ELF-1 (cell line): ENCODE results near the gene MTF1.
"Not testable (repeated sequence)": the region's sequence is repeated elsewhere in the genome, so short reads cannot be mapped to it uniquely, and the experiment has no call there.

Experiments used
- DNase-seq: peaks from one replicate; pipeline ENCODE4 v3.0.0-alpha.2; 2016; ENCODE audit warnings: low read depth, low spot score

Gene MTF1

GRCh38 chr1:37859507-37860345 lies at the start of gene MTF1:
MTF1 (minus strand) TSS chr1:37859592; CDS start chr1:37857658, 1,934 bp downstream.
- DNase-seq: peak; percentile 98

- DNase-seq: not testable (repeated sequence)
Observed at GRCh38 chr1:37908531-37908930, 49.1 kb upstream of the MTF1 start.

DNA sequence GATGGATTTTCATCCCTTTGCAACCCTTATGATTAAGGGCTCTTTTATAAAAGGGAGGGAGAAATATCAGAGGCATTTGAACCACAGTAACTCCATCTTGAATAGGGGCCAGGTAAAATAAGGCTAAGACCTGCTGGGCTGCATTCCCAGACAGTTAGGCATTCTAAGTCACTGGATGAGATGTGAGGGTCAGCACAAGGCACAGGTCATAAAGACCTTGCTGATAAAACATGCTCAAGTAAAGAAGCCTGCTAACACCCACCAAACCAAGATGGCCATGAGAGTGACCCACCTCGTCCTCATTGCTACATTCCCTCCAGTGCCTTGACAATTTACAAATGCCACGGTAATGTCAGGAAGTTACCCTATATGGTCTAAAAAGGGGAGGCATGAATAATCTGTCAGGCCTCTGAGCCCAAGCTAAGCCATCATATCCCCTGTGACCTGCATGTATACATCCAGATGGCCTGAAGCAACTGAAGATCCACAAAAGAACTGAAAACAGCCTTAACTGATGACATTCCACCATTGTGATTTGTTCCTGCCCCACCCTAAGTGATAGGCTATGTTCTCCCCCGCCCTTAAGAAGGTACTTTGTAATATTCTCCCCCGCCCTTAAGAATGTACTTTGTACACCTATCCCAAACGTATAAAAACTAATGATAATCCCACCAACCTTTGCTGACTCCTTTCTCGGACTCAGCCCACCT lies 48.2 kb upstream of the MTF1 start:
- not testable (repeated sequence) for DNase-seq

- DNase-seq: not testable (repeated sequence)
Observed at GRCh38 chr1:37906591-37906990, 47.2 kb upstream of the MTF1 start.

DNA sequence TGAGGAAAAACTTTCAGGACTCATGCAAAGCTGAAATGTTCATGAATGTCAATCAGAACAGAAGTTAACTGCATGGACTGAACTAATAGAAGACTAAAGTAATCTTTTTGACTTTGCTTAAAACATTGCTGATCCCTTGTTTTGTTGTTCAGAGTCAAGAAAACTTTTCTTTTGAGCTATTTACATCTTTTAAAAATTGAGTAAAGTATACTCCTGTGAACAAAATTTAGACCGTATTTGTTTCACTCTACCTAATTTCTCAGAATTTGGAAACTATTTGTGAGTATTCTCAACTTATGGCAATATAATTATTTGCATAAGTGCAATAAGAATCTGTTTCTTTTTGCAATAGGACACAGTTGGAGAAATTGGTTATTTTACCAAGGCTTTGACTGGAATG lies 46.3 kb upstream of the MTF1 start:
- no peak for DNase-seq

DNA sequence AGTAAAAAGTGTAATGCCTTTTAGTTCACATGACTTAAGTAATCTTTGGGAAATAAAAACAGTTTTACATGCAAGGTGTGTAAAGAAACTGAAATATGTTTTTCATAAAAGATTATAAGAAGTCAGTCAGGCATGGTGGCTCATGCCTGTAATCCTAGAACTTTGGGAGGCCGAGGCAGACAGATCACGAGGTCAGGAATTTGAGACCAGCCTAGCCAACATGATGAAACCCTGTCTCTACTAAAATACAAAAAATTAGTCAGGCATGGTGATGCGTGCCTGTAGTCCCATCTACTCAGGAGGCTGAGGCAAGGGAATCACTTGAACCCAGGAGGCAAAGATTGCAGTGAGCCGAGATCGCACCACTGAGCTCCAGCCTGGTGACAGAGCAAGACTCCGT lies 44.5 kb upstream of the MTF1 start:
- DNase-seq: not testable (repeated sequence)

DNA sequence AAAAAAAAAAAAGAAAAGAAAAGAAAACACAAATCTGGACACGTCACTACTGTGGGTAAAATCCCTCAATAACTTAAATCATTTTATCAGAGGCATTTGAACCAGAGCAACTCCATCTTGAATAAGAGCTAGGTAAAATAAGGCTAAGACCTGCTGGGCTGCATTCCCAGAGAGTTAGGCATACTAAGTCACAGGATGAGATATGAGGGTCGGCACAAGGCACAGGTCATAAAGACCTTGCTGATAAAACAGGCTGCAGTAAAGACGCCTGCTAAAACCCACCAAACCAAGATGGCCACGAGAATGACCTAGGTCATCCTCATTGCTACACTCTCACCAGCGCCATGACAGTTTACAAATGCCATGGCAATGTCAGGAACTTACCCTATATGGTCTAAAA lies 43.6 kb upstream of the MTF1 start:
- no peak for DNase-seq

- DNase-seq: no peak
Observed at GRCh38 chr1:37901893-37902225, 42.5 kb upstream of the MTF1 start.

DNA sequence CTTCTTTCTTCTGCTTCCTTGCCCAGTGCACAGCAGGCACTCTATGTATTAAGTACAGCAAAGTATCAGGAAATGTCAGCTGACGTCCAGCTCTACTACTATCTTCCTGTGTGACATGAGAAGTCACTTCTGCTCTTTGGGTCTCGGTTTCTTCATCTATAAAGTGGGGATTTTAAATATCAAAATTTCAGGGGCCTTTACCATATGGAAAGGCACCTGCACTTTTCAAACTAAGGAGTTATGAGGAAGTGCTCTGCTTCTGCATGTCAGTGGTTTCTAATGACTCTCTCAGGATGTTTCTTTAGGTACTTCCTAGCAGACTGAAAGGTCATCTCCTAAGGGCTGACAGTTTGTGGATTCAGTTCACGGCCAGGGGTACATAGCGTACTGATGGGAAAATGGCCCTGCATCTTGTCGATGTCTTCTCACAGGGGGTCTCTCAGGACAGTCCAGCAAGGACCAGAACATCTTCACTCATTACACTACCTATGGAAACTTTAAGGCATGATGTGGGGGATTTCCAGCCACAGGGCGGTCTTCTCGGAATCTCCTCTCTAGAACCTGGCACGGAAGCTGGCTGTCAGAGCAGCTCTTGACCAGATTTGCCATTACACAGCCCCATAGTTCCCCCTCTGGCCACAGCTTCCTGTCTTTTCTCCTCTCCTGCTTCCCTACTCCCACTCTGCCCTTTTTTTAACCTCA lies 42.0 kb upstream of the MTF1 start:
- no peak for DNase-seq

GRCh38 chr1:37897563-37897962 lies 38.2 kb upstream of the MTF1 start:
- DNase-seq: not testable (repeated sequence)

GRCh38 chr1:37893673-37894072 lies 34.3 kb upstream of the MTF1 start:
- DNase-seq: no peak

- no peak for DNase-seq
Observed at GRCh38 chr1:37892151-37893047, 33.0 kb upstream of the MTF1 start.

DNA sequence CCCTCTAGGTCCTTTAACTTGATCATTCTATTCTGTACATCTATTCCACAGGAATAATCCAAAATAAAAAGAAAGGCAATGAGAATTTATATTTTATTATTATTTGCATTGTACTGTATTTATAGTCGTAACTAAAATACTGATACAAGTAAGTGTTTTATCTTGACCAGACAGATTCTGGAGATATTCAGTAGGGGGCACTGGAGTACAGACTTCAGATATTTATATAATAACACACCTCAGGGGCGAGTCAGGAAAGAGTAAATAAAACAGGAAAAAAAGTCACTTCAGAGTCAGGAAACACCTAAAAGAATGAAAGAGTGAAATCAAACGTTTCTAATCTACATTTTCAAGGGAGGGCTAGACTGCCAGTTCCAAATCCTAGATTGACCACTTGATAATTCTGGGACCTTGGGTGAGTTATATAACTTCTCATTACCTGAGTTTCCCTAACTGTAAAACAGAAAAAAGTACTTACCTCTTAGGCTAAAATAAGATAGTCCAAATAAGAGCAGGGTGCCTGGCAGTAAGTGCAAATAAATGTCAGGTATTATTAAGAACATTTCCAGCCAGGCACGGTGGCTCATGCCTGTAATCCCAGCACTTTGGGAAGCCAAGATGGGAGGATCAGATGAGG lies 31.1 kb upstream of the MTF1 start:
- DNase-seq: no peak

DNA sequence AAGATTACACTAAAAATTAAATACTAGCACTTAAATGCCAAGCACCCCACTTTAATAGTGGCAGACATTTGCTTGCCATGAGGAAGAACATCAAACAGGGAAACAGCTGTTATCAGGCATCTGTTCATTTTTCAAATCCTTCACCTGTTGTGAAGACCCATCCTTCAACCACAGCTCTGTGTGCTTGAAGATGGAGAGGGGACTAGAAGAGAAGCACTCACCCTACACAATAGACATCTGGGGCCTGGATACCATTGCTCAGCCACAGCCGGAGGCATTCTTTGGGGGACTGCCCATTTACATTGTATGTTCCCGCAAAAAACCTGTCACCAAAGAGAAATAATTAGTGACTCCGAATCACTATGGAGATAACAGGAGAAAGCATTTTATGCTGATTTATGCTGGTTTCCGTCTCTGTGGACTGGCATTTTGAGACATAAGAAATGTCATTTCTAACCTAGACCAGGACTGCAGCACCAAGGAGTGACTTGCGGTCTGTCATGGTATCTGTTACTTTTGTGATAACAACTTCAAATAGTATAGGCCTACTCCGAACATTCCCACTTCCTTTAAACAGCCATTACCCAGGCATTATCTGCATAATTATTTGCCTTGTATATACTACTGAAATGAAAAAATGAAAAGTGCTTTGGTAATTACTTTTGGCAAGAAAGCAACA lies 28.8 kb upstream of the MTF1 start:
- DNase-seq: no peak

DNA sequence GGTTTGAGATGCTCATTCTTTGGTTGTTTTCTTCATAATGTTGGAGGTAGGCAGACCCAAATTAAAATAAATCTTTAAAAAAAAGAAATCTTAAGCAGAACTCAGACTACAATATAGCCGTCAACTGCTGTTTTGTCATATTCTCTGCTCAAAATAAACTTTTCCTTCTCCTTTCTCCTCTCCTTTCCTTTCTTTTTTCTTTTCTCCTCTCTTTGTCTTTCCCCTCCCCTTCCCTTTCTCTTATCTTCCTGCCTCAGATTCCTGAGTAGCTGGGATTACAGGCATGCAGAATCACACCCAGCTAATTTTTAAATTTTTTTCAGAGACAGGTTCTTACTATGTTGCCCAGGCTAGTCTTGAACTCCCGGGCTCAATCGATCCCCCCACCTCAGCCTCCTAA lies 24.8 kb upstream of the MTF1 start:
- no peak for DNase-seq

- no peak for DNase-seq
Observed at GRCh38 chr1:37883671-37884070, 24.3 kb upstream of the MTF1 start.

- no peak for DNase-seq
Observed at GRCh38 chr1:37879865-37880264, 20.5 kb upstream of the MTF1 start.

DNA sequence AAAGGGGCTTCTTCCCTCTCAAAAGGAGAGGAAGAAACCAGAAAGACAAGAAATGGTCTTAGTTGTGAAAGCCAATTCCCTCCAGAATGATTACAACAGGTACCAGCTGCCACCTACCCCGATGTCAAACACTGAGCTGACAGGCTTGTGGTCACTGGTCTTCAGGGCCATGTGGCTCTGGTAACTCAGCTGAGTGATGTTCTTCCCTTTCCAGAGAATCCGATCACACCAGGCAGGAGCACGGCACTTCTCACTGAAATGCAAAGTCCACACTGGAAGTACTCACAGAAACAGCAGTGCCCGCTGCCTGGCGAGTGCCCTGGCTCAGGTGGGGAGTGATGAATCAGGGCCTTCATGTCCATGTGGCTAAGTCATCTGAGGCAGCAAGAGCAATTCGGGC lies 18.7 kb upstream of the MTF1 start:
- DNase-seq: no peak

GRCh38 chr1:37875833-37876232 lies 16.4 kb upstream of the MTF1 start:
- DNase-seq: no peak

GRCh38 chr1:37872692-37873091 lies 13.3 kb upstream of the MTF1 start:
- DNase-seq: no peak
